Posterior vena cava (tissue), 2 donors: ENCODE measurements around the gene CARD10. TPM values are rescaled to one million over a fixed set of nuclear protein-coding genes. Genes with fewer than 3 reads are reported as not detected.
A peak's percentile ranks its signal among the peaks of the same experiment; 100 is the strongest.

Experiments
- DNase-seq: peaks from one replicate; pipeline ENCODE4 v3.0.0-alpha.2; 2020; ENCODE audit warnings: low spot score
- intact Hi-C, 2 donors: fragments of 100-400 bp; cut with DNase I; formaldehyde crosslinking; loops; one replicate each; pipeline versions ENCODE4 v1.14.1 to v1.14.2; 2022 to 2023
- total RNA-seq, 2 donors: library from RNA; stranded (reverse); fragmentation: NEBNext Ultra II Directional; extraction: Animal tissue kit (Norgen Biotek cat#: 25700); gene quantifications; one replicate each; pipeline ENCODE4 v1.2.1, GENCODE V29; 2021
- donor health status: DM: yes; HTN: yes; CAD: no.
- donor health status: DM: yes; HTN: yes; CAD: no.

Gene CARD10
- total RNA-seq, 2 donors from 2014 or later, result 7.8 to 12.8 TPM

GRCh38 chr22:37492428-37493344 lies 26.5 kb downstream of the CARD10 start:
- no peak for DNase-seq

DNA sequence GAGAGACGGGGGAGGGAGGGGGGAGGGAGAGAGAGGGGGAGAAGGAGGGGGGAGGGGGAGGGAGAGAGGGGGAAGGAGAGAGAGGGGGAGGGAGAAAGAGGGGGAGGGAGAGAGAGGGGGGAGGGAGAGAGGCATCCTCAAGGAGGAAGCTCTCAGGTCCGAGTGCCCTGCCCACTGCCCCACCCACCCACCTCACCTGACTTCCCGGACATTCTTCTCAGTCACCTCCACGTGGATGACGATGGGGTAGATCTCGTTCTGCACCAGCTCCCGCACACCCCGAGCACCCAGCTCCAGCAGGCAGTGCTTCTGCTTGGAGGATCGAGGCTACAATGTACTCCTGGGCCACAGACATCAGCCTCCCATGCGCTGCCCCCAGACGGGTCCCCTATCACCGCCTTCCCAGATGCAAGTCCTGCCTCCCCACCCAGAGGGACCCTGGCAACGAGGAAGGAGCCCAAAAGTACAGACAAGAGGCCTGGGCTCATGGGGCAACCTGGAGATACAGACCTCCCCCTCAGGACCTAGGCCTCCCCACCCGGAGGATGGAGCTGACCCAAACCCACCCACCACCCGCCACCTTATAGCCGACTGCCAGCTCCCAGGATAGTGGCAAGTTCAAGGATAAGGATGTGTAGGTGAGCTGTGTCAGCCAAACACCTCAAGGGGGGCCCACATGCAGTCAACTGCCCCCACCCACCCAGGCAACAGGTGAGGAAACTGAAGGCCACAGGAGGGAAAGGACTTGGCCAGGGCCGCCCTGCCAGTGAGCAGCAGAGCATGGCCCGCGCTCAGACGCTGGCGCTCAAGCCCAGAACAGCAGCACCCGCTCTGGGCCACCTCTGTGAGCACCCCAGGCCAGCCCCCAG lies 27.4 kb downstream of the CARD10 start:
- no peak for DNase-seq
- intact Hi-C loops, result no loop called here

More at GRCh38 chr22:37492428-37493344, 26.5 kb downstream of the CARD10 start:
- intact Hi-C loops, result no loop called here

DNA sequence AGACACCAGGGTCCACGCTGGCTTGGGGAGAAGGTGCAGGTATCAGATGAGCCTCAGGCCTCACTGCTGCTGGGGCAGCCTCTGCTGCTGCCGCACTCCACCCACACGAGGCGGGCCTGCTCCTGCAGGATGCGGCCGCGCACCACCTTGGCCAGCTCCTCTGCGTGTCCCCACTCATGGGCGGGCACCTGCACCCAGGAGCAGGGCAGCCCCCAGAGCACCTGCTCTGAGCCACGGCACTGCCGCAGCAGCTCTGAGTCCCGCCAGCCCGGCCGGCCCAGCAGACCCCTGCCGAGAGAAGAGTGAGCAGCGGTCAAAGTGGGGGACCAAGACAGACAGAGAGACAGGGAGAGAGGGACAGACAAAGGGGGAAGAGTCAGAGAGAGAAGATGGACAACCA lies 28.1 kb downstream of the CARD10 start:
- DNase-seq, result no peak
- intact Hi-C loops, result no loop called here

- intact Hi-C loops, result no loop called here
- no peak for DNase-seq
Observed at GRCh38 chr22:37489983-37490382, 29.2 kb downstream of the CARD10 start.

GRCh38 chr22:37488337-37489135 lies 30.7 kb downstream of the CARD10 start:
- DNase-seq, result no peak
- intact Hi-C loops, result no loop called here

DNA sequence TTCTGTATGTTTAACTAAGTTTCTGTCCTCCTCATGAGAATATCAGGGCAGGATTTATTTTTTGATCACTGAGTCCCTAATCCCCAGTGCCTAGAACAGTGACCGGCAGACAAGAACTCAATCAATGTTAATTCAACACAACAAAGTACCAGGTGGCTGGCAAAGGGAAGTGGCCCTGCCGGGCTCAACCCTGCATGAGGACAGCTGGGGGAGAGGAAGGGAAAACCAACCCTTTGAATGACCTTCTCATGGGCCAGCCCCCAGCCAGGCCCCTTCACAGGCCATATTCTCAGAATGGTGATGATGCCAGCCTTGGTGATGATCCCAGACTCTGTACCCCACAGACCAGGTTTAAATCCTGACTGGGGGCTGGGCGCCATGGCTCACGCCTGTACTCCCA lies 31.6 kb downstream of the CARD10 start:
- intact Hi-C loops, result no loop called here
- no peak for DNase-seq

GRCh38 chr22:37487129-37487528 lies 32.1 kb downstream of the CARD10 start:
- no peak for DNase-seq
- intact Hi-C loops, result no loop called here

GRCh38 chr22:37486224-37486845 lies 32.9 kb downstream of the CARD10 start, which contains the start of gene MFNG:
Gene MFNG (minus strand): TSS chr22:37486384. CDS start chr22:37486177, 207 bp downstream.
- intact Hi-C loops, result no loop called here
- peak; percentile 93 for DNase-seq

DNA sequence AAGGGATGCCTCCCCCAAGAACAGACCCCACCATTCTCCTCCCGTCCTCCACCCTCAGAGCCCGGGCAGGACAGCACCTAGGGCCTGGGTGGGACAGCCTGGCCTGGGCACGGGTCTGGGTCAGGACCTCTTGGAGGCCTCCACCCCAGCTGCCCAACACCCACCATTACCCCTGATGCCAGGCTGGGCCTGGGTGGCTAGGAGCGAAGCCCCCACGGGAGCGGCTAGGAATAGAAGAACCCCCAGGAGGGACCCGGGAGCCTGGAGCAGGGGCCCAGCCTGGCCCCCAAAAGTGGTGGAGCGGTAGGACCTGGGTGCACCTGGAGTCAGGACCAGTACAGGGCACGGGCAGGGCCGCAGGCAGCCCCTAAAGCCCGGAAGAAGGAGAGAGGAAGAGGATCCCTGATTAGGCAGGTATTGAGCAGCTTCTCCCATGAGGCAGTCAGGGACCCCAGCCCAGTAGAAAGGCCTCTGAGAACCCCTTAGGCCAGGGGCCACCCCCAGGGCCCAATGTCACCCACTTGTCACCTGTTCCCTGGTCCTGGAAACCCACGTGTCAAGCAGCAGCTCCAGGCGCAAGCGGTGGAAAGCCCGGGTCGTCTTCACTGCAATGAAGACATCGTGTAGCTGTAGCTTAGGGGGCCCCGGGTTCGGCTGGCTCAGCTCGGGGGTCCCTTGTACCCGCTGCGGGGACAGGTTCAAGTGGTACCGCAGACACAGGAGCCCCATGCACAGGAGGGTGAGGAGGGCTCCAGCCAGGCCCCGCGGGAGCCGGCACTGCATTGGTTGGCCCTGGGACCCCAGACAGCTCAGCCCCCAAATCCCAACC lies 33.6 kb downstream of the CARD10 start:
- DNase-seq, result no peak
- intact Hi-C loops, result no loop called here

GRCh38 chr22:37484480-37485394 lies 34.5 kb downstream of the CARD10 start:
- DNase-seq, result peak; percentile 95
- intact Hi-C loops, result no loop called here

GRCh38 chr22:37483050-37483449 lies 36.2 kb downstream of the CARD10 start:
- no peak for DNase-seq
- intact Hi-C loops, result no loop called here

DNA sequence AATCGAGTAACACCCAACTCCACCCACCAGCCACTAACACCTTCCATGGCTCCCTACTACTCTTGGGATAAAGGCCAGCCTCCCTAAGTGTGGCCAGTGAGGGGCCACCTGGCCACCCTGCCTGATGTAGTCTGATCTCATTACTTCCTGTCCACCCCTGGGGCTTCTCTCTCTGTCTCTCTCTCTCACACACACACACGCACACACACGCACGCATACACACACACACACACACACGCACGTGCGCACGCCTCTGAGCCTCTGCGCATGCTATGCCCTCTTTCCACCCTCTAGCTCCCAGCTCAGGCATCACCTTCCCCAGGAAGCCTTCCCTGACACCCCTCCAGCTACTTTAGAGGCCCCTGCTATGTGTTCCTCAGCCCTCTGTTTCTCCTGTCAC lies 37.0 kb downstream of the CARD10 start:
- DNase-seq, result no peak
- intact Hi-C loops, result no loop called here

GRCh38 chr22:37481347-37481907 lies 37.8 kb downstream of the CARD10 start:
- DNase-seq, result no peak
- intact Hi-C loops, result no loop called here

DNA sequence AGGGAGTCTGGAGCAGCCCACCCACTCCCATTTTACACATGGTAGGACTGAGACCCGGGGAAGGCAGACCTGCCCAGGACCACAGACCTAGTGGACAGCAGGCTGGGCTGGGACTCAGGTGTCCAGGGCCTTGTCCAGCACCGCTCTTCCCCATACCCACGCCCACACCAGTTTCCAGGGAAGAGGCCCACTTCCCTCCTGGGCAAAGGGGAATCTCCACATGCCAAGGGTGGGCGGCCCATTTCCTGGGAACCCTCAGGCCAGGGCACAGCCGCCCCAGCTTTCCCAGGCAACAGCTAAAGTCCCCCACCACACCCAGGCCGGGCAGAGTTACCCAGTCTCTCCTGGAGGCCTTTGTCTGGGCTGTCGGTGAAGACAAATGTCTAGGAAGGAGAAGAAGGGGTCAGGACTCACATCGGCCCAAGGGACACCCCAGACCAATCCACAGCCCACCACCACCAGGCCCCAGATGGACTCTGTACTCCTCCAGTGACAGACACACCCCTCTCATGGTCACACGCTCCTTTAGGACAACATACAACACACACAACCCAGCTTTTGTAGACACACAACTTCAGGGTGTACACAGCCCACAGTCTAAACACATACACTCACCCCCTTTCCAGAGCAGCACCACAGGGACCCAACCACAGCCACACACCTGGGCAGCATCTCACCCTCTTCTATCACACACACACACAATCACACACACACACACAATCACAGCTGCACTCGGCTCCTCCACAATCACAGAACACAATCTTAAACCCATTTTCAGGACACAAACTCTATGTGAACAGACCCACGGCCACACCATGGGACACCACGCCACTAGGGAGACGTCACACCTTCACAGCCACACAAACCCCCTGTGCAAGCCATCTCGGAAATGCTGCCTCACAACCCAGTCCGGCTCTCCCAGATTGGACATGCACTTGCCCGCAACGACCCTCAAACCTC lies 38.5 kb downstream of the CARD10 start:
- DNase-seq, result no peak
- intact Hi-C loops, result no loop called here

DNA sequence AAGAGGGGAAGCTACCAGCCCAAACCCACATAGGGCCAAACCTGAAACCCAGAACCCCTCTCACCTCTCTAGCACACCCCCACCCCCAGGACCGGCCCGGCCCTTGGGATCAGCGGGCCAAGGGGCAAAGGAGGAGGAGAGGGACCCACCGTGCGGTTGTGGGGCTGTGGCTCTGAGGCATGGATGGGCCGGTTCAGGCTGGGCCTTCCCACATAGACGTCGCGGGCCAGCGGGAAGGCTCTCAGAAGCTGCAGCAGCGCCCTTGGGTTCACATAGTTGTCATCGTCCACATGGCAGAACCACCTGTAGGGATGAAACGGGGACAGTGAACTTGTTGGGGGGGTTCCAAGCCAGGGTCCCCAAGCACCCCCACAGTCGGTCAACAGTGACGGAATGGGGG lies 40.0 kb downstream of the CARD10 start:
- intact Hi-C loops, result no loop called here
- DNase-seq, result no peak
